NT2/D1 (cell line): Measurements from ENCODE around the gene AADACL4.

Experiments
- SUZ12 ChIP-seq: IDR thresholded peaks from 2 replicates; pipeline ENCODE4 v1.6.1; 2011; ENCODE audit not compliant: insufficient read length, insufficient read depth; ENCODE audit errors: extremely low read depth
- YY1 ChIP-seq: IDR thresholded peaks from 2 replicates; pipeline ENCODE4 v1.6.1; 2011; ENCODE audit not compliant: insufficient read length, insufficient read depth

GRCh38 chr1:12697397-12697796 is 53.5 kb downstream of the AADACL4 start:
- TF ChIP-seq YY1 (no peak), SUZ12 (no peak)
